GM18867 (cell line): Measurements from ENCODE around the gene ZNF827.
A peak's percentile ranks its signal among the peaks of the same experiment; 100 is the strongest.

ENCODE experiments used
- ATAC-seq: cut with Tn5 transposase; IDR thresholded peaks from one replicate; pipeline ENCODE4 v1.9.1; 2021; ENCODE audit warnings: mild to moderate bottlenecking, moderate library complexity; ENCODE audit not compliant: unreplicated experiment

ZNF827 gene, protein sequence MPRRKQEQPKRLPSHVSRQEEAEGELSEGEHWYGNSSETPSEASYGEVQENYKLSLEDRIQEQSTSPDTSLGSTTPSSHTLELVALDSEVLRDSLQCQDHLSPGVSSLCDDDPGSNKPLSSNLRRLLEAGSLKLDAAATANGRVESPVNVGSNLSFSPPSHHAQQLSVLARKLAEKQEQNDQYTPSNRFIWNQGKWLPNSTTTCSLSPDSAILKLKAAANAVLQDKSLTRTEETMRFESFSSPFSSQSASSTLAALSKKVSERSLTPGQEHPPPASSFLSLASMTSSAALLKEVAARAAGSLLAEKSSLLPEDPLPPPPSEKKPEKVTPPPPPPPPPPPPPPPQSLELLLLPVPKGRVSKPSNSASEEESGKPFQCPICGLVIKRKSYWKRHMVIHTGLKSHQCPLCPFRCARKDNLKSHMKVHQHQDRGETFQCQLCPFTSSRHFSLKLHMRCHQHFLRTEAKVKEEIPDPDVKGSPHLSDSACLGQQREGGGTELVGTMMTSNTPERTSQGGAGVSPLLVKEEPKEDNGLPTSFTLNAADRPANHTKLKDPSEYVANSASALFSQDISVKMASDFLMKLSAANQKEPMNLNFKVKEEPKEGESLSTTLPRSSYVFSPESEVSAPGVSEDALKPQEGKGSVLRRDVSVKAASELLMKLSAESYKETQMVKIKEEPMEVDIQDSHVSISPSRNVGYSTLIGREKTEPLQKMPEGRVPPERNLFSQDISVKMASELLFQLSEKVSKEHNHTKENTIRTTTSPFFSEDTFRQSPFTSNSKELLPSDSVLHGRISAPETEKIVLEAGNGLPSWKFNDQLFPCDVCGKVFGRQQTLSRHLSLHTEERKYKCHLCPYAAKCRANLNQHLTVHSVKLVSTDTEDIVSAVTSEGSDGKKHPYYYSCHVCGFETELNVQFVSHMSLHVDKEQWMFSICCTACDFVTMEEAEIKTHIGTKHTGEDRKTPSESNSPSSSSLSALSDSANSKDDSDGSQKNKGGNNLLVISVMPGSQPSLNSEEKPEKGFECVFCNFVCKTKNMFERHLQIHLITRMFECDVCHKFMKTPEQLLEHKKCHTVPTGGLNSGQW

DNA sequence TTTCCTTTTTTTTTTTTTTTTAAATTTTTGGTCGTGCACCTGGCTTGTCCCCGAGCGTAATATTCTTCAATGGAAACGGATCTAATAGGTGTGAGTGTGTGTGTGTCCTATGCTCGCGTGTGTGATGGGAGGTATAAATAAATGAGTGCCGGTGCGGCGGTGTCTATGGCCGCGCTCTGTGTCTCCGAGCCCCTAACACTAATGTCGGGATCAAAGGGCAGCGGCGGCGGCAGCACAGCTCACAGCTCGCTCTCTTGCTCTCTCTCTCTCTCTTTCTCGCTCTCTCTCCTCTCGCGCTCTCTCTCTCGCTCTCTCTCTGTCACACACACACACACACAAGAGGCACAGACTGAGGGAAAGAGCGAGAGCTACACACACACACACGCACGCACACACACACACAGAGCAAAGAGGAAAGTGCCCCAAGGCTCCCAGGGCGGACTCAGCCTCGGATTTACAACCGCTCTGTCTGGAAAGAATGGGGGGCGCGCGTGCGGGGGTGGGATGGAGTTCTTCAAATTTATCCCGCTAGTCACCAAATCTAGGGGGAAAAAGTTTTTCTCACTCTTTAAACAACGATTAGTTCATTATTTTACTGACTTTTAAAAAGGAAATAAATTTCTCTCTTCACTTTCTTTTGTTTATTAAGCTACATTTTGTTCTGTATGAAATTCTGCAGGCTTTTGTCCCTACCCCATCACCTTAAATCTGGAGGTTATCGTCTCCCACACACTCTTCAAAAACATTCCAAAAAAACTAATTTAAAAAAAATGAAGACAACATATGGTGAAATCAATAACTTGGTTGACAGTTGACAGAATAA lies at the start of gene ZNF827:
ZNF827 (minus strand) TSS at position 206 of the 823 bp plus-strand sequence. CDS start 416 bp downstream, outside the sequence.
- ATAC-seq, result peak; percentile 41

GRCh38 chr4:145984563-145984962 lies 45.9 kb upstream of the ZNF827 start:
- no peak for ATAC-seq

GRCh38 chr4:145982791-145983190 lies 44.2 kb upstream of the ZNF827 start:
- ATAC-seq, result no peak

GRCh38 chr4:145979160-145979559 lies 40.5 kb upstream of the ZNF827 start:
- no peak for ATAC-seq

DNA sequence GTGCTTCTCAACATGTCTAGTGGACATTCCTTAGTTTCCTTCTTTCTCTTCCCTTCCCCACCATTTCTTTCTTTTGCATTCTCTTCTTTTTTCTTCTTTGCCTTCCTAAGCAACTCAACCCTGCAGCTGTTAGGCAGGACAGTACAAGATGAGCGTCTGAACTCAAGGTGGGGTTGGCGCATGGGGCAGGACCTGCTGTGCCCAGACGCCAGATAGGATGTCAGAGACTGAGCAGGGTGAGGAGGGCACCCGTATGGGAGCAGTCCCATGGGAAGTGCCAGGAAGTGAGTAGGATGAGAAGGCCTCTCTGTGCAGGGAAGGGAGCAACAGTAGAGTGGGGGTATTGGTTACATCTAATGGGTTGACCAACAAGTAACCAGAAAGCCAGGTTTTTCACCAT lies 38.1 kb upstream of the ZNF827 start:
- no peak for ATAC-seq

- no peak for ATAC-seq
Observed at GRCh38 chr4:145960012-145960411, 21.4 kb upstream of the ZNF827 start.

GRCh38 chr4:145957302-145957701 lies 18.7 kb upstream of the ZNF827 start:
- ATAC-seq, result no peak

DNA sequence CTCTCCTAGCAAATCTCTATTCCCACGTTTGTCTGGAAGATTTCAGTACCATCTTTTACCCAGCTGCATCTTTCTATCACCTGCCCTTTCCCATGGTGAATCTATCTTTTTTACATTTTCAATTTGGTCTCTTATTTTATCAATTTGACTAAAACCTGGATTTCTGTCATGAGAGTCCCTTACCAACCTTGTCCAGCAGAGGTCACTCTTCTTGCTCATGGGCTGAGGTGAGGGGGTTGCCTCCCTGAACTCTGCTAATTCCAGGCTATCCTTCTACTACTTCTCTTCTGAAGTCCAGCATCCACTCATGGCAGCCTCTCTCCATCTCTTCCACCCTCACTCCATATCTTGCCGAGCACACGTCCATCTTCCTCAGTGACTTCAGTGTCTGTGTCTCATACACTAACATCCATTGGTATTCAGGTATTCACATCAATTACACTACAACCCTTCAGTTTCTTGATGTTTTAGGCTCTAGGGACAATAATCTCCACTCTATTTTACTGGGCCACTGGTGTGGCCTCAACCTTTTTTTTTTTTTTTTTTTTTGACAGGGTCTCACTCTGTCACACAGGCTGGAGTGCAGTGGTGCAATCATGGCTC lies 17.8 kb upstream of the ZNF827 start:
- ATAC-seq, result no peak

DNA sequence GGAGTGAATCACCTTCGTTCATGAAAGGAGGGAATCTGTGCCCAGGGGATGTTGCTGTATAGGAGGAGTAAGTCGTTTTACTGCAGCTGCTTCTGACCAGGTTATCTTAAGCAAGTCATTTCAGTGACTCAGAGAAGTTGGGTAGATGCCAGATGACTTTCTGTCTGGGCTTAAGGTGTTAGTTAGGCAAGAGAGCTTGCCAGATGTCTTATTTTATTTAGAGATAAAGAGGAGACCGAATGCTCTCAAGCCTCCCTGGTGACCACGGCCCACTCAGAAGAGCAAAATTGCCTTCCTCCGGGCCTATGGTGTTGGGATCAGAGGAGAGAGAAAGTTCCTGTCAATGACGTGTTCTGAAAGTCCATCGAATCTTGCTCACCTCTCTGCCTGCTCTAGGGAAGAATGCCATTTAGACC lies 16.3 kb upstream of the ZNF827 start:
- no peak for ATAC-seq

GRCh38 chr4:145951931-145952330 lies 13.3 kb upstream of the ZNF827 start:
- ATAC-seq, result no peak

- no peak for ATAC-seq
Observed at GRCh38 chr4:145945431-145946155, 7.0 kb upstream of the ZNF827 start.

DNA sequence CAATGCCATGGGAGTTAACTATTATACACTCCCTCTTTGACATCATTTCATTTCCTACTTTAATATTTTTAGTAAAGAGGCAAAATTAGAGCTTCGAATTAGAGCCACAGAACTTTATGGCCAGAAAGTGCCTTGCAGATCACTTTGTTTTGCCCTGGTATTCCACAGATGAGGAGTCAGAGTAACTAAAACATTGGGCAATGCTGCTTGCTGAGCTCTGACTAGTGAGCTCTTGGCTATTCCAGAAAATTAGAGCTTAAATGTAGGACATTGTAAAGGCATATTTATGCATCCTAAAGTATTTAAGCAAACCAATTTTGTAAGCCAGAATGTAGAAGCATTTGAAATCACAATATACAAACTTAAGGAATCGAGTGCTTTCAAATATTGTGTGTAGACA lies 6.3 kb upstream of the ZNF827 start:
- ATAC-seq, result no peak

GRCh38 chr4:145939856-145940255 lies 1.2 kb upstream of the ZNF827 start:
- ATAC-seq, result no peak

DNA sequence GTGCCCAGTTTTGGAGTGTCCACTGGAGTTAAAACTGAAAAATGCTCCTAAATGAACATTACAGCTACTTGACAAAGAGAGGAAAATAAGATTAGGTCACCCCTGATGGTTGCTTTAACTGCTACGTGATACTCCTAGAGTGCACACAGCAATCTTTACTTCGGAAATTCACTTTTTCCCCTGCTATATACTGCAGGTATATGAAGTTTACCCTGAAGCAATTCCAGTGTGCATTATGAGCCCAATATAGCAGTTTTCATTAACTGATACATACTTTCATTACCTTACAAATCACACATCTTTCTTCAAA lies 773 bp upstream of the ZNF827 start:
- no peak for ATAC-seq

DNA sequence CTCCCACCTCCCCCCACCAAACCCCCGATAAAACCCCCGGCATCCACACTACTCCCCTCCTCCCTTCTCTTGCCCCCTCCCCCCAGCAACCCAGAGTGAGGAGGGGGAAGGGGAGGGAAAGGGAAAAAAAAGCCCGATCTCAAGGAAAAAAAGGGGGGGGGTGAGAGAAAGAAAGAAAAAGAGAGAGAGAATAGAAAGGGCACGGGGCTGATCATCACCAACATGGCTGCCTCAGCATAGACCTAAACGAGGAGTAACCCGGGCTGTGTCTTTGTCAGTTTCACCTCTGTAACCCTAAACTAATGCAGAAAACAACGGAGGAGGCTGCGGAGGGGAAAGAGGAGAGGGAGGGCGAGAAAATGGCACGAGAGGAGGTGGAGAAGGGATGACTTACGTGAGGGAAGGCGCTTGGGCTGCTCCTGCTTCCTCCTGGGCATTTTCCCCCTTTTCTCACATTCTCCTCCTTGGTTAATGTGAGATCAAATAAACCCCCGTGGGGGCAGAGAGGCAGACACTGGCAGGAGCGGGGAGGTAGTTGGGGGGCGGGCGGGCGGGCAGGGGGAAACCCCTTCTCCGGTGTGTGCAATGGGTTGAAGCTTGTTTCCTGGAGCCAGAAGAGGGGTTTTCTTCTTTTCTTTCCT lies 532 bp downstream of the ZNF827 start:
- peak; percentile 18 for ATAC-seq

GRCh38 chr4:145936997-145937901 lies 1.4 kb downstream of the ZNF827 start:
- peak; percentile 24 for ATAC-seq

GRCh38 chr4:145936142-145936996 lies 2.3 kb downstream of the ZNF827 start:
- ATAC-seq, result peak; percentile 59
